ENCODE measurements around the gene NDFIP2. TPM values are rescaled to one million over a fixed set of nuclear protein-coding genes. Genes with fewer than 3 reads are reported as not detected.
A peak's percentile ranks its signal among the peaks of the same experiment; 100 is the strongest.

The NDFIP2 gene
- total RNA-seq, 1 donor from 2014 or later, result 40.0 TPM

DNA sequence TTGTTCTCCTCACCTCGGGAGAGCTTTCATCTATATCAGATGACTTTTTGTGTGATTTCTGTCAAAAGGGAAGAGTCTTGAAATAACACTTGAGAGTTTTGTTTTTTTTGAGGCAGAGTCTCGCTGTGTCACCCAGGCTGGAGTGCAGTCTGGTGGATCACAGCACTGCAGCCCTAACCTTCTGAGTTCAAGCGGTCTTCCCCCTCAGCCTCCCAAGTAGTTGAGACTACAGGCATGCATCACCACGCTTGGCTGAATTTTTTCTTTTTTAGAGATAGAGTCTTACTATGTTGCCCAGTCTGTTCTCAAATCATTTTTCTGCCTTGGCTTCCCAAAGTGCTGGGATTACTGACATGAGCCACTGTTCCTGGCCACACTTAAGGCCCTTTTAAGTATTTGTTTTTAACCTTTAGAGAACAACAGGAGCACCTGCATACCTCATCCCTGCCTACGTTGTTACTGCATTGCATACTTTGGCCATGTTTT lies 11.4 kb downstream of the NDFIP2 start:
- no peaks in the 10 kb centered on the region for H3K27me3 Mint-ChIP-seq (ENCODE audit: low read depth)
- peak overlapping the region; percentile 2 for H3K4me3 Mint-ChIP-seq
- H3K9me3 Mint-ChIP-seq, result no peaks in the 10 kb centered on the region
- TF ChIP-seq, protein P1, sequence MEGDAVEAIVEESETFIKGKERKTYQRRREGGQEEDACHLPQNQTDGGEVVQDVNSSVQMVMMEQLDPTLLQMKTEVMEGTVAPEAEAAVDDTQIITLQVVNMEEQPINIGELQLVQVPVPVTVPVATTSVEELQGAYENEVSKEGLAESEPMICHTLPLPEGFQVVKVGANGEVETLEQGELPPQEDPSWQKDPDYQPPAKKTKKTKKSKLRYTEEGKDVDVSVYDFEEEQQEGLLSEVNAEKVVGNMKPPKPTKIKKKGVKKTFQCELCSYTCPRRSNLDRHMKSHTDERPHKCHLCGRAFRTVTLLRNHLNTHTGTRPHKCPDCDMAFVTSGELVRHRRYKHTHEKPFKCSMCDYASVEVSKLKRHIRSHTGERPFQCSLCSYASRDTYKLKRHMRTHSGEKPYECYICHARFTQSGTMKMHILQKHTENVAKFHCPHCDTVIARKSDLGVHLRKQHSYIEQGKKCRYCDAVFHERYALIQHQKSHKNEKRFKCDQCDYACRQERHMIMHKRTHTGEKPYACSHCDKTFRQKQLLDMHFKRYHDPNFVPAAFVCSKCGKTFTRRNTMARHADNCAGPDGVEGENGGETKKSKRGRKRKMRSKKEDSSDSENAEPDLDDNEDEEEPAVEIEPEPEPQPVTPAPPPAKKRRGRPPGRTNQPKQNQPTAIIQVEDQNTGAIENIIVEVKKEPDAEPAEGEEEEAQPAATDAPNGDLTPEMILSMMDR (IDR thresholded peaks at IDR 0.05; ENCODE audit: unreplicated experiment), result no peak
- H3K27ac Mint-ChIP-seq, result peak overlapping the region; percentile 95
- peaks cover 7% of the 10 kb centered on the region for H3K36me3 Mint-ChIP-seq
- H3K4me1 Mint-ChIP-seq, result peaks cover 60% of the 10 kb centered on the region
- no peak for DNase-seq (ENCODE audit: low spot score in 2 of 2, unreplicated experiment in 2 of 2)

DNA sequence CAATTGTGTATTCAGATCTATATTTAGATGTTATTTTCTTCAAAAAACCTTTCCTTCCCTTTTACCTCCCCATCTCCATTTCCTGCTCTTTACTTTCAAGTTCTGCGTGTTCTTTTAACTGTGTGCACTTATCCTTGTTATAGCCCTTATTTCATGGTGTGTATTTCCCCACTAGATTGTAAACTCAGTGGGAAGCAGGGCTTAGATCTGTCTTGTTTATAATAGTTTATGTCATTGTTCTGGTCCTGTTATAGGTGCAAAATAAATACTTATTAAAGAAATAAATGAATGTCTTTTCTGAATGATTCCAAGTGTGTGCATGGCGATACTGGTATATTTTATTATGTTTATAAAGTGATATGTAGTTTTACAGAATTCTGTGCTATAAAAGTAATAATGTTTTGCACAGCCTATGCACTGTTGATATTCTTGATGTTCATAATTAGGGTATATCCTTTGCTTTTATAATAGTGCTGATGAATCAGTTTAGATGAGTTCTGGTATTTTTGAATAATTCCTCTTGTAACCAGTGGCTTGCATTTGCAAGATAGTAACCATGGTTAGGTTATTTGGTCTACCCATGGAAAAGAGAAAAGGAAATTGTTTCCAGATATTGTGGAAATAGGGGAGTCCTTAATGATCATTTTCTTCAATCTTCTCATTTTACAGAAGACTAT lies 12.1 kb downstream of the NDFIP2 start:
- Mint-ChIP-seq H3K4me1 (peaks cover 56% of the 10 kb centered on the region), H3K9me3 (no peaks in the 10 kb centered on the region), H3K36me3 (peaks cover 9% of the 10 kb centered on the region), H3K27me3 (ENCODE audit: low read depth) (no peaks in the 10 kb centered on the region), H3K4me3 (peak overlapping the region; percentile 2), H3K27ac (peak overlapping the region; percentile 95)
- DNase-seq (ENCODE audit: low spot score in 2 of 2, unreplicated experiment in 2 of 2), result no peak
- TF ChIP-seq, protein P1 (IDR thresholded peaks at IDR 0.05; ENCODE audit: unreplicated experiment), result no peak

DNA sequence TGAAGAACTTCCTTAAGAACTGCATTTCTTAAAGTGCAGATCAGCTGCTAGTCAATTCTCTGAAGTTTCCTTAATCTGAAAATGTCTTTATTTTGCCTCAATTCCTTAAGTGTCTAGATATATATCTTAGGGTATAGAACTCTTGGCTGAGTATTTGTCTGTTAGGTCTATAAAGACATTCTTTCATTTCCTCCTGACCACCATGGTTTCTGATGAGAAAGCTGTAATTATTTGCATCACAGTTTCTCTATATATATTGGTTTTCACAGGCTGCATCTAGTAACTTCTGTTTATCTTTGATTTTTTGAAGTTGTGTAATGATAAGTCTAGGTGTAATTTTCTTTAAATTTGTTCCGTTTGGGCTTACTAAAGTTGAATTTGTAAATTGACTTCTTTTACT lies 15.2 kb downstream of the NDFIP2 start:
- Mint-ChIP-seq H3K27me3 (ENCODE audit: low read depth) (no peaks in the 10 kb centered on the region), H3K36me3 (peaks cover 22% of the 10 kb centered on the region)
- TF ChIP-seq, protein P1 (IDR thresholded peaks at IDR 0.05; ENCODE audit: unreplicated experiment), result no peak

DNA sequence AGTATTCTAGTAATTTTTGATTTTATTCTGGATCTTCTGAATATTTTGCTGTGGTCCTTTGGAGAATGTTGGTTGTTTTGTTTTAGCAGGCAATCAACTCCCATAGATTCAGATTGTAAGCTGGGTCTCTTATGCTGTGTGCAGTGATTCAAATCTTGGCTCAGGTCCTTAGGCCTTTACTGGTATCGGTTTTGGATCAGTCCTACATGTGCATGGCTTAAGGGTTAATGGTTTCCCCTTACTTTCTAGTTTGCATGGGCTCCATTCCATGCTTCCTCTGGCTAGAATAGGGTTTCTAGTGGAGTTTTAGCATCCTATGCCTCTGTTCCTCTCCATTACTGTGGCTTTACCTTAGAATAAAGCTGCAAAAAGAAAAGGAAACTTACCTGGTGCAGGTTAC lies 16.1 kb downstream of the NDFIP2 start:
- H3K4me1 Mint-ChIP-seq, result peaks cover 39% of the 10 kb centered on the region
- no peak overlapping the region for H3K4me3 Mint-ChIP-seq
- no peaks in the 10 kb centered on the region for H3K27me3 Mint-ChIP-seq (ENCODE audit: low read depth)
- peaks cover 22% of the 10 kb centered on the region for H3K36me3 Mint-ChIP-seq
- H3K9me3 Mint-ChIP-seq, result peaks cover 31% of the 10 kb centered on the region
- TF ChIP-seq, protein P1 (IDR thresholded peaks at IDR 0.05; ENCODE audit: unreplicated experiment), result no peak
- H3K27ac Mint-ChIP-seq, result no peak overlapping the region
- no peak for DNase-seq (ENCODE audit: low spot score in 2 of 2, unreplicated experiment in 2 of 2)

More for the DNA sequence above, 15.2 kb downstream of the NDFIP2 start:
- no peak for DNase-seq (ENCODE audit: low spot score in 2 of 2, unreplicated experiment in 2 of 2)
- H3K27ac Mint-ChIP-seq, result no peak overlapping the region
- peaks cover 46% of the 10 kb centered on the region for H3K4me1 Mint-ChIP-seq
- H3K9me3 Mint-ChIP-seq, result peaks cover 25% of the 10 kb centered on the region
- no peak overlapping the region for H3K4me3 Mint-ChIP-seq

DNA sequence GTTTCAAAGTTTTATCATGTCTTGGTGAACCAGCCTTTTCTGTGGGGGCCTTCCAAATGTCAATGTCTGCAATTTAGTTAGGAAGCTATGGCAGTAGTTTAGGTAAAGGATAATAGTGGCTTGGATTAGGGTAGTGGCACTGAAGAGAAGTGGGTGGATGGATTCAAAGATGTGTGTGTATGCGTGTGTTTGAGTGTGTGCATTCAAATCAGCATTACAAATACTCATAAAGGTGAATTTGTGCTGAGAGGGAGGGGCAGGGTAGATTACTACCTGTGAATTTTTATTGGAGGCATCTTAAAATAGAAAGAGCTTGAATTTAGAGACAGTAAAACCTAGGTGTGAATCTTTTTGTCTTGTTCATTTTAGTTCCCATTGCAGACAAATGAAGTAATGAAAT lies 16.9 kb downstream of the NDFIP2 start:
- H3K4me1 Mint-ChIP-seq, result peaks cover 36% of the 10 kb centered on the region
- H3K27me3 Mint-ChIP-seq (ENCODE audit: low read depth), result no peaks in the 10 kb centered on the region
- no peak overlapping the region for H3K27ac Mint-ChIP-seq
- TF ChIP-seq, protein P1 (IDR thresholded peaks at IDR 0.05; ENCODE audit: unreplicated experiment), result no peak
- peaks cover 22% of the 10 kb centered on the region for H3K36me3 Mint-ChIP-seq
- H3K4me3 Mint-ChIP-seq, result no peak overlapping the region
- no peak for DNase-seq (ENCODE audit: low spot score in 2 of 2, unreplicated experiment in 2 of 2)
- H3K9me3 Mint-ChIP-seq, result peaks cover 31% of the 10 kb centered on the region

Data from mesothelial cell of epicardium (in vitro differentiated cells).